Prostate gland (tissue), 2 donors: Measurements from ENCODE around the gene IZUMO1R. TPM values are rescaled to one million over a fixed set of nuclear protein-coding genes. Genes with fewer than 3 reads are reported as not detected.

ENCODE experiments used
- DNase-seq: peaks from one replicate; pipeline ENCODE4 v3.0.0-alpha.2; 2019; ENCODE audit warnings: low spot score
- H3K27ac ChIP-seq, 2 donors: fragments of 200-600 bp; sonication (generic); 2 replicates each; pipeline ENCODE4 v1.5.1; 2017 to 2019
- H3K27me3 ChIP-seq: fragments of 200-600 bp; sonication (generic); replicated peaks from 2 replicates; pipeline ENCODE4 v1.5.1; 2019; ENCODE audit not compliant: insufficient read depth
- H3K36me3 ChIP-seq, 2 donors: fragments of 200-600 bp; sonication (generic); 1 replicate in 1 of 2; 2 replicates in 1 of 2; pipeline versions ENCODE4 v1.5.1 to v1.8.1; 2017 to 2019
- H3K4me1 ChIP-seq: fragments of 200-600 bp; sonication (generic); replicated peaks from 2 replicates; pipeline ENCODE4 v1.5.1; 2019
- H3K4me3 ChIP-seq, 2 donors: fragments of 200-600 bp; sonication (generic); 2 replicates each; pipeline ENCODE4 v1.5.1; 2017 to 2019
- H3K9me3 ChIP-seq: fragments of 200-600 bp; sonication (generic); 2 replicates; pipeline ENCODE4 v1.5.1; 2017
- POLR2A ChIP-seq: fragments of 450-650 bp; IDR thresholded peaks from one replicate; pipeline ENCODE4 v1.6.1; 2016; ENCODE audit warnings: antibody characterized with exemption, mild to moderate bottlenecking
- POLR2AphosphoS5 ChIP-seq: sonication (generic); formaldehyde crosslinking; IDR thresholded peaks from one replicate; pipeline ENCODE4 v1.6.1; 2017; ENCODE audit warnings: antibody characterized with exemption
- WGBS: methylation state at CpG from one replicate; pipeline ENCODE4 v1.1.5; 2018; 5-methylcytosine and 5-hydroxymethylcytosine counted together
- intact Hi-C: fragments of 100-400 bp; cut with DNase I; formaldehyde crosslinking; loops from one replicate; pipeline ENCODE4 v1.14.2; 2022
- total RNA-seq, 2 donors: library from RNA; depleted of rRNA; stranded (reverse); fragments of >200 nt; gene quantifications; one replicate each; pipeline ENCODE4 v1.1.0, GENCODE V29; 2016
- TF ChIP-seq, protein P1 (sequence below), 4 experiments: fragments of 200-600 bp in 2 of 4; fragments of 450-650 bp in 2 of 4; sonication (generic) in 2 of 4; IDR thresholded peaks; 1 replicate in 3 of 4; 2 replicates in 1 of 4; pipeline ENCODE4 v1.5.1; 2016 to 2019; ENCODE audit warnings: antibody characterized with exemption in 4 of 4, mild to moderate bottlenecking in 2 of 4, moderate library complexity in 2 of 4

The IZUMO1R gene
- total RNA-seq, 2 donors from 2014 or later: not detected

DNA sequence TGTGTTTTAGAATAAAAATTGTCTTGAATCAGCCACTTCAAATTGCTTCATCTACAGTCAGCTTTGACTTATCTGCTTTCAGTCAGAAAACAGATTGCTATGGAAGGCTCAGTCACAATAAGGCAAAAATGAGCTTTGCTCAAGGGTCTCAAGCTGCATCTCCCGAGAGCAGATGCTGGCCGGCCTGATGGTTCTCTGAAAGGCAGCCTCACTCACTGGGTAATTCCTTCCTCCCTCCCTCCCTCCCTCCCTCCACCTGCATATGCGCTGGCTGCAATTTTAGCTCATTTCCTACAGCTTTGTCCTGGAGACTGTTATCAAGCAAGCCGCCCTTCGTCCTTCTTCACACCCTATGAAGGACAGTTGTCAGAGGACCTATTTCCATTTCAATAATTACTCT, 1.6 kb upstream of the IZUMO1R start:
- Histone ChIP-seq H3K4me3 (no peak overlapping the region), H3K9me3 (no peaks in the 10 kb centered on the region), H3K4me1 (no peaks in the 10 kb centered on the region), H3K36me3 (no peaks in the 10 kb centered on the region), H3K27ac (no peak overlapping the region), H3K27me3 (no peaks in the 10 kb centered on the region)
- TF ChIP-seq POLR2A: no peak
- TF ChIP-seq, protein P1, sequence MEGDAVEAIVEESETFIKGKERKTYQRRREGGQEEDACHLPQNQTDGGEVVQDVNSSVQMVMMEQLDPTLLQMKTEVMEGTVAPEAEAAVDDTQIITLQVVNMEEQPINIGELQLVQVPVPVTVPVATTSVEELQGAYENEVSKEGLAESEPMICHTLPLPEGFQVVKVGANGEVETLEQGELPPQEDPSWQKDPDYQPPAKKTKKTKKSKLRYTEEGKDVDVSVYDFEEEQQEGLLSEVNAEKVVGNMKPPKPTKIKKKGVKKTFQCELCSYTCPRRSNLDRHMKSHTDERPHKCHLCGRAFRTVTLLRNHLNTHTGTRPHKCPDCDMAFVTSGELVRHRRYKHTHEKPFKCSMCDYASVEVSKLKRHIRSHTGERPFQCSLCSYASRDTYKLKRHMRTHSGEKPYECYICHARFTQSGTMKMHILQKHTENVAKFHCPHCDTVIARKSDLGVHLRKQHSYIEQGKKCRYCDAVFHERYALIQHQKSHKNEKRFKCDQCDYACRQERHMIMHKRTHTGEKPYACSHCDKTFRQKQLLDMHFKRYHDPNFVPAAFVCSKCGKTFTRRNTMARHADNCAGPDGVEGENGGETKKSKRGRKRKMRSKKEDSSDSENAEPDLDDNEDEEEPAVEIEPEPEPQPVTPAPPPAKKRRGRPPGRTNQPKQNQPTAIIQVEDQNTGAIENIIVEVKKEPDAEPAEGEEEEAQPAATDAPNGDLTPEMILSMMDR (IDR thresholded peaks at IDR 0.05): no peak
- no peak for TF ChIP-seq POLR2AphosphoS5
- intact Hi-C loops: no loop called here
- DNase-seq: no peak
- WGBS: 70% methylated on average over 5 of the region's 5 CpGs

DNA sequence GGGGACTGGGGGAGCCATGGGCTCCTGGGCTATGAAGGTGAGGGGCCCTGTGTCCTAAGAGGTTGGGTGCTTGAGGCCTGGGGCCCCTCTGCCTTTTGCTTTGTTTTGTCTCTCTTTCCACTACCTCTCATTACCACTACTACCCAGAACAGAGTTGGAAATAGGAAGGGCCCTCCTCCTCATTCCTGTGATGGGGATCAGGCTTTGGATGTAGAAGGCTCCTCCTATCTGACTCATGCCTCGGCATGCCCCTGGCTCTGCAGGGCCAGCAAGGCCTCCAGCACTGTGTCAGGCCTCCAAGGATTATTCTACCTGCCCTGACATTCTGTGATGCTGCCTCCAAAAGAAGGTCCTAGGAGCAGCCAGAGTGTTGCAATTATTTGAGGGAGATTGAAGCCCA, 766 bp downstream of the IZUMO1R start:
- Histone ChIP-seq H3K36me3 (no peaks in the 10 kb centered on the region), H3K27me3 (no peaks in the 10 kb centered on the region), H3K4me3 (no peak overlapping the region), H3K4me1 (no peaks in the 10 kb centered on the region), H3K27ac (no peak overlapping the region), H3K9me3 (no peaks in the 10 kb centered on the region)
- no peak for TF ChIP-seq POLR2A
- TF ChIP-seq, protein P1 (IDR thresholded peaks at IDR 0.05): no peak
- TF ChIP-seq POLR2AphosphoS5: no peak
- 50% methylated on average over 1 of the region's 1 CpG for WGBS
- DNase-seq: no peak
- intact Hi-C loops: no loop called here

DNA sequence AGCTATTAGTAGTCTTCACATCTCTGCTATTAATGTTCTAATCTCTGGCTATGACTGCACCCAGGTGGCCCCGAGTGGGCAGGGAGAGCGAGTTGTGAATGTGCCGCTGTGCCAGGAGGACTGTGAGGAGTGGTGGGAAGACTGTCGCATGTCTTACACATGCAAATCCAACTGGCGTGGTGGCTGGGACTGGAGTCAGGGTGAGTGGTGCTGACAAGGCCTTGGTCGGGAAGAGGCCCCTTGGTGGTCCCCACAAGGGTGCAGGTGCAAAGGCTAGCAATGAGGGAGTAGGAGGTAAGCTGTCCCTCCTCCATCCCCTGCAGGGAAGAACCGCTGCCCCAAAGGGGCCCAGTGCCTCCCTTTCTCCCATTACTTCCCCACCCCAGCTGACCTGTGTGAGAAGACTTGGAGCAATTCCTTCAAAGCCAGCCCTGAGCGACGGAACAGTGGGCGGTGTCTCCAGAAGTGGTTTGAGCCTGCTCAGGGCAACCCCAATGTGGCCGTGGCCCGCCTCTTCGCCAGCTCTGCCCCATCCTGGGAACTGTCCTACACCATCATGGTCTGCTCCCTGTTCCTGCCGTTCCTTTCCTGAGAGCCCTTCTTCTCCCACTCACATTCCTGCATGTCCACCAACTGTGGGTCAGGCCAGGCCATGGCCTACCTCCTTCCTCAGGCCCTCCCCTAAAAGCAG, 2.9 kb downstream of the IZUMO1R start:
- Histone ChIP-seq H3K27me3 (no peaks in the 10 kb centered on the region), H3K4me1 (no peaks in the 10 kb centered on the region), H3K4me3 (no peak overlapping the region), H3K27ac (no peak overlapping the region), H3K9me3 (no peaks in the 10 kb centered on the region), H3K36me3 (no peaks in the 10 kb centered on the region)
- 96% methylated on average over 14 of the region's 14 CpGs for WGBS
- TF ChIP-seq POLR2A (no peak), POLR2AphosphoS5 (no peak)
- TF ChIP-seq, protein P1 (IDR thresholded peaks at IDR 0.05): no peak
- DNase-seq: no peak
- intact Hi-C loops: no loop called here

DNA sequence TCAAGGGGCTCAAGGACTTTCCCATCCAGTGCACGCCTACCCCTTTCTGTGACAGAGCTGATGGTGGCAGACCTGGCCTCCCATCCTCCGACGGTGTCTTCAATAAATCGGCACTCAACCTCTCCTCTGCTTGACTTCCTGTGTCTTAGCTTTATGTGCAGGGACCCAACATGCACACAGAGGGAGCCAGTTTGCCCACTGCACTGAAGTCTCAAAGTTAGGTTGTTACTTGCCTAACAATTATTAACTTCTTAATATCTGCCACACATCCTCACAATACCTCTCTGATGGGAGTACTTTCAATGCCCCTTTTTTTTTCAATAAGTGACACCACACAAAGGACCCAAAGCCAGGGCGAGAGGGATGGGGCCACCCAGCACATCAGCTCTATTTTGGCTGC, 3.6 kb downstream of the IZUMO1R start:
- H3K27me3 ChIP-seq: no peaks in the 10 kb centered on the region
- H3K27ac ChIP-seq: no peak overlapping the region
- 77% methylated on average over 5 of the region's 5 CpGs for WGBS
- H3K9me3 ChIP-seq: no peaks in the 10 kb centered on the region
- intact Hi-C loops: no loop called here
- H3K36me3 ChIP-seq: no peaks in the 10 kb centered on the region
- no peak for DNase-seq
- no peak overlapping the region for H3K4me3 ChIP-seq
- TF ChIP-seq, protein P1 (IDR thresholded peaks at IDR 0.05): no peak
- no peak for TF ChIP-seq POLR2A
- H3K4me1 ChIP-seq: no peaks in the 10 kb centered on the region

DNA sequence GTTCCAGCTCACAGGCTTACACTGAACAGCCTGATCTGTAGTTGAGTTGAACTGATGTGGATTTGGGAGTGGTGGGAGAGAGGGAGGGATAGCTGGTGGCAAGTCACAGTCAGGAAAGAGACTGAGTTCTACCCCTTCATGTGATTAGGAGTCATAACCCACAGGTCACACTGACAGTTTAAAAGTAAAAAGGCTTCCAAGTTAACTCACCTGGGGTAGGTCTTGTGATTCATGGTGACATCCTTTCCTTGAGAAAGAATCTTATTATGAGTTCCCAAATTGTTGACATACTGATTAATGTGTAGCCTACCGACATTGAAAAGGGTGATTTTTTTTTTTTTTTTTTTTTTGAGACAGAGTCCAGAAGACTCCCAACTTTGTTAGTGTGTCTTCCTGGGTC, 5.4 kb downstream of the IZUMO1R start:
- TF ChIP-seq, protein P1 (IDR thresholded peaks at IDR 0.05): no peak
- H3K4me3 ChIP-seq: no peak overlapping the region
- WGBS: 32% methylated on average over 1 of the region's 1 CpG
- intact Hi-C loops: no loop called here
- H3K9me3 ChIP-seq: no peaks in the 10 kb centered on the region
- no peaks in the 10 kb centered on the region for H3K4me1 ChIP-seq
- no peak overlapping the region for H3K27ac ChIP-seq
- no peaks in the 10 kb centered on the region for H3K36me3 ChIP-seq
- no peaks in the 10 kb centered on the region for H3K27me3 ChIP-seq
- DNase-seq: no peak
